Astrocyte of the cerebellum (primary cell): ENCODE measurements around the gene USB1.

Experiments
- DNase-seq: peaks from one replicate; pipeline ENCODE4 v3.0.0-alpha.2; 2011; ENCODE audit warnings: low read depth
- H3K4me3 ChIP-seq: 2 replicates; pipeline ENCODE4 v1.5.1; 2011; ENCODE audit warnings: mild to moderate bottlenecking, low read depth, low read length, moderate library complexity
- CTCF ChIP-seq: IDR thresholded peaks from 2 replicates; pipeline ENCODE4 v1.5.1; 2012; ENCODE audit warnings: low read length, low read depth, moderate library complexity, mild to moderate bottlenecking; ENCODE audit errors: missing control alignments
- in situ Hi-C: cut with HindIII; loops from 2 replicates; pipeline ENCODE4 v1.10.0; 2017; ENCODE audit warnings: low sequenced_read_pairs

The USB1 gene

GRCh38 chr16:58040496-58040846 is 39.3 kb downstream of the USB1 start:
- no peak for TF ChIP-seq CTCF
- H3K4me3 ChIP-seq, result no peak overlapping the region
- DNase-seq, result no peak
- in situ Hi-C loops, result no loop called here

- DNase-seq, result no peak
- no peak for TF ChIP-seq CTCF
- in situ Hi-C loops, result no loop called here
- H3K4me3 ChIP-seq, result no peak overlapping the region
These were observed 39.9 kb downstream of the USB1 start for GRCh38 chr16:58040945-58041627.

GRCh38 chr16:58041628-58041955 is 40.4 kb downstream of the USB1 start:
- no peak overlapping the region for H3K4me3 ChIP-seq
- no peak for TF ChIP-seq CTCF
- in situ Hi-C loops, result no loop called here
- DNase-seq, result no peak

- TF ChIP-seq CTCF, result no peak
- no peak overlapping the region for H3K4me3 ChIP-seq
- DNase-seq, result no peak
- in situ Hi-C loops, result no loop called here
These were observed 41.0 kb downstream of the USB1 start for GRCh38 chr16:58042001-58042885.

GRCh38 chr16:58042886-58043515 is 41.8 kb downstream of the USB1 start:
- TF ChIP-seq CTCF, result no peak
- in situ Hi-C loops, result no loop called here
- no peak for DNase-seq
- no peak overlapping the region for H3K4me3 ChIP-seq

- in situ Hi-C loops, result no loop called here
- no peak for TF ChIP-seq CTCF
- H3K4me3 ChIP-seq, result no peak overlapping the region
- no peak for DNase-seq
These were observed 42.5 kb downstream of the USB1 start for GRCh38 chr16:58043571-58044155.
